Vagina (tissue), 2 donors: ENCODE results near the gene CLSTN1.

Experiments
- CTCF ChIP-seq, 3 experiments: fragments of 450-650 bp in 2 of 3; fragments of 200-600 bp in 1 of 3; sonication (generic) in 1 of 3; IDR thresholded peaks; one replicate each; pipeline ENCODE4 v1.5.1; 2017 to 2019; ENCODE audit warnings: antibody characterized with exemption in 3 of 3, mild to moderate bottlenecking in 2 of 3, moderate library complexity in 2 of 3
- POLR2A ChIP-seq, 2 donors: fragments of 450-650 bp; IDR thresholded peaks; one replicate each; pipeline ENCODE4 v1.6.1; 2017; ENCODE audit warnings: antibody characterized with exemption in 2 of 2, mild to moderate bottlenecking in 2 of 2, moderate library complexity in 2 of 2

- TF ChIP-seq CTCF (IDR thresholded peaks at IDR 0.05) (no peak), POLR2A (IDR thresholded peaks at IDR 0.05) (no peak)
Observed at GRCh38 chr1:9768983-9769382, 54.8 kb downstream of the CLSTN1 start.
